ENCODE measurements around the gene ACSF2.

The ACSF2 gene

GRCh38 chr17:50513495-50513894 lies 87.5 kb downstream of the ACSF2 start:
- H3K9me3 Mint-ChIP-seq, result no peaks in the 10 kb centered on the region
- TF ChIP-seq CTCF (IDR thresholded peaks at IDR 0.05), result no peak
- no peak for DNase-seq
- peaks cover 9% of the 10 kb centered on the region for H3K27me3 Mint-ChIP-seq (ENCODE audit: low read depth, poor library complexity)
- peaks cover 69% of the 10 kb centered on the region for H3K4me1 Mint-ChIP-seq
- no peak overlapping the region for H3K4me3 Mint-ChIP-seq
- no peaks in the 10 kb centered on the region for H3K36me3 Mint-ChIP-seq (ENCODE audit: low read depth)
- no peak overlapping the region for H3K27ac Mint-ChIP-seq

GRCh38 chr17:50514388-50514787 lies 88.4 kb downstream of the ACSF2 start:
- Mint-ChIP-seq H3K36me3 (ENCODE audit: low read depth) (no peaks in the 10 kb centered on the region), H3K4me3 (no peak overlapping the region), H3K4me1 (peaks cover 67% of the 10 kb centered on the region), H3K9me3 (no peaks in the 10 kb centered on the region), H3K27me3 (ENCODE audit: low read depth, poor library complexity) (peaks cover 6% of the 10 kb centered on the region), H3K27ac (no peak overlapping the region)
- no peak for TF ChIP-seq CTCF (IDR thresholded peaks at IDR 0.05)
- DNase-seq, result no peak

GRCh38 chr17:50514936-50515702 lies 89.1 kb downstream of the ACSF2 start:
- TF ChIP-seq CTCF (IDR thresholded peaks at IDR 0.05), result no peak
- Mint-ChIP-seq H3K27me3 (ENCODE audit: low read depth, poor library complexity) (peaks cover 6% of the 10 kb centered on the region), H3K4me3 (no peak overlapping the region), H3K4me1 (peaks cover 61% of the 10 kb centered on the region), H3K27ac (peak overlapping the region; percentile 14), H3K36me3 (ENCODE audit: low read depth) (no peaks in the 10 kb centered on the region), H3K9me3 (no peaks in the 10 kb centered on the region)
- no peak for DNase-seq

- peaks cover 58% of the 10 kb centered on the region for H3K4me1 Mint-ChIP-seq
- H3K9me3 Mint-ChIP-seq, result no peaks in the 10 kb centered on the region
- no peak overlapping the region for H3K4me3 Mint-ChIP-seq
- peaks cover 3% of the 10 kb centered on the region for H3K27me3 Mint-ChIP-seq (ENCODE audit: low read depth, poor library complexity)
- no peak for TF ChIP-seq CTCF (IDR thresholded peaks at IDR 0.05)
- no peak overlapping the region for H3K27ac Mint-ChIP-seq
- DNase-seq, result no peak
- H3K36me3 Mint-ChIP-seq (ENCODE audit: low read depth), result no peaks in the 10 kb centered on the region
These were observed 91.0 kb downstream of the ACSF2 start for GRCh38 chr17:50517011-50517410.

GRCh38 chr17:50517504-50518383 lies 91.7 kb downstream of the ACSF2 start:
- peaks cover 62% of the 10 kb centered on the region for H3K4me1 Mint-ChIP-seq
- peaks cover 3% of the 10 kb centered on the region for H3K27me3 Mint-ChIP-seq (ENCODE audit: low read depth, poor library complexity)
- H3K27ac Mint-ChIP-seq, result peak overlapping the region; percentile 90
- no peak for TF ChIP-seq CTCF (IDR thresholded peaks at IDR 0.05)
- no peak overlapping the region for H3K4me3 Mint-ChIP-seq
- H3K36me3 Mint-ChIP-seq (ENCODE audit: low read depth), result no peaks in the 10 kb centered on the region
- no peak for DNase-seq
- H3K9me3 Mint-ChIP-seq, result no peaks in the 10 kb centered on the region
